T-cell (primary cell): ENCODE results near the gene CCDC7. TPM values are rescaled to one million over a fixed set of nuclear protein-coding genes. Genes with fewer than 3 reads are reported as not detected.
"Not testable (repeated sequence)": the region's sequence is repeated elsewhere in the genome, so short reads cannot be mapped to it uniquely, and the experiment has no call there.

ENCODE experiments used
- ATAC-seq, 4 experiments: fragments of 200-7000 bp in 3 of 4; fragments of 150-1000 bp in 1 of 4; cut with Tn5 transposase; replicated peaks in 1 of 4; 1 replicate in 3 of 4; 2 replicates in 1 of 4; pipeline ENCODE4 v1.10.0; 2021; ENCODE audit warnings: moderate library complexity in 3 of 4, mild to moderate bottlenecking in 2 of 4, moderate number of reproducible peaks in 1 of 4
- CTCF ChIA-PET, 2 donors: fragments of 300-600 bp; sonication (Branson Sonifier 250); formaldehyde crosslinking; loops; one replicate each; lab custom pipeline; 2022; ENCODE audit warnings: antibody characterized with exemption in 2 of 2; lab: Charles Lee
- POLR2A ChIA-PET, 2 donors: fragments of 300-600 bp; sonication (Branson Sonifier 250); formaldehyde crosslinking; loops; one replicate each; lab custom pipeline; 2022; ENCODE audit warnings: antibody characterized with exemption in 2 of 2; lab: Charles Lee
- DNase-seq, 35 experiments: peaks; one replicate each; pipeline versions ENCODE4 v3.0.0 to v3.0.0-alpha.2; 2013 to 2023
- H3K27ac ChIP-seq: one replicate; pipeline ENCODE4 v1.5.1; 2013; ENCODE audit warnings: low read length
- H3K27me3 ChIP-seq, 2 experiments: replicated peaks in 1 of 2; 1 replicate in 1 of 2; 2 replicates in 1 of 2; pipeline versions ENCODE4 v1.6.1 to v1.7.0; 2013; ENCODE audit warnings: low read length in 1 of 2, mixed read lengths in 1 of 2; ENCODE audit not compliant: control insufficient read depth in 2 of 2, insufficient read depth in 2 of 2; ENCODE audit errors: extremely low read depth in 1 of 2
- H3K36me3 ChIP-seq, 2 donors: 1 replicate in 1 of 2; 2 replicates in 1 of 2; pipeline versions ENCODE4 v1.6.1 to v1.7.0; 2013; ENCODE audit warnings: low read length in 1 of 2; ENCODE audit not compliant: control insufficient read depth in 2 of 2, insufficient read depth in 1 of 2; ENCODE audit errors: extremely low read depth in 1 of 2
- H3K4me1 ChIP-seq, 2 experiments: 1 replicate in 1 of 2; 2 replicates in 1 of 2; pipeline versions ENCODE4 v1.6.1 to v1.7.0; 2013; ENCODE audit warnings: low read length in 2 of 2, mixed read lengths in 1 of 2; ENCODE audit not compliant: insufficient read depth in 2 of 2, control insufficient read depth in 1 of 2; ENCODE audit errors: extremely low read depth in 1 of 2
- H3K4me3 ChIP-seq, 2 donors: 1 replicate in 1 of 2; 2 replicates in 1 of 2; pipeline versions ENCODE4 v1.5.1 to v1.7.0; 2013; ENCODE audit warnings: mild to moderate bottlenecking in 2 of 2, low read length in 1 of 2, moderate library complexity in 1 of 2; ENCODE audit not compliant: control insufficient read depth in 1 of 2; ENCODE audit errors: extremely low read depth in 1 of 2
- H3K9me3 ChIP-seq: 2 replicates; pipeline ENCODE4 v1.7.0; 2013
- H3K27ac Mint-ChIP-seq, 2 donors: one replicate each; pipeline ENCODE4 v1.8.0; 2020 to 2021; ENCODE audit warnings: mild to moderate bottlenecking in 2 of 2, mixed read lengths in 2 of 2
- H3K27me3 Mint-ChIP-seq, 2 donors: one replicate each; pipeline ENCODE4 v1.8.0; 2021 to 2022; ENCODE audit warnings: mixed read lengths in 2 of 2
- H3K36me3 Mint-ChIP-seq: one replicate; pipeline ENCODE4 v1.8.0; 2021; ENCODE audit warnings: mixed read lengths
- H3K4me1 Mint-ChIP-seq, 3 donors: one replicate each; pipeline ENCODE4 v1.8.0; 2020 to 2022; ENCODE audit warnings: mixed read lengths in 3 of 3, mild to moderate bottlenecking in 1 of 3
- H3K4me3 Mint-ChIP-seq, 3 donors: one replicate each; pipeline ENCODE4 v1.8.0; 2020 to 2022; ENCODE audit warnings: mild to moderate bottlenecking in 3 of 3, mixed read lengths in 3 of 3, moderate library complexity in 3 of 3
- H3K9me3 Mint-ChIP-seq, 3 donors: one replicate each; pipeline ENCODE4 v1.8.0; 2020 to 2022; ENCODE audit warnings: mixed read lengths in 3 of 3
- WGBS: methylation state at CpG from one replicate; pipeline ENCODE4 v1.1.5; 2013; ENCODE audit warnings: missing lambda C conversion rate; ENCODE audit not compliant: insufficient coverage; 5-methylcytosine and 5-hydroxymethylcytosine counted together
- total RNA-seq, 35 experiments: library from RNA in 6 of 35; stranded (reverse) in 6 of 35; fragments of 120-200 nt in 1 of 35; gene quantifications; one replicate each; pipeline versions ENCODE4 v1.2.1 to v1.2.4 and lab custom pipeline; 2013 to 2026

Gene CCDC7
- total RNA-seq, 5 donors from 2014 or later (not counting 1 experiment from before 2014, with no cell fraction given) = 48.1 to 74.6 (median 62.1) TPM

- H3K36me3 ChIP-seq = peaks cover 0 to 56% of the 10 kb centered on the region in 2 donors
- H3K9me3 Mint-ChIP-seq, H3K4me3 ChIP-seq, ATAC-seq, H3K9me3 ChIP-seq, H3K27me3 Mint-ChIP-seq, H3K27me3 ChIP-seq, H3K27ac ChIP-seq, H3K27ac Mint-ChIP-seq, H3K4me1 ChIP-seq, DNase-seq, H3K4me3 Mint-ChIP-seq: not testable (repeated sequence)
- peaks cover 0 to 40% (median 5%) of the 10 kb centered on the region in 3 donors for H3K4me1 Mint-ChIP-seq
- ChIA-PET POLR2A (interaction anchor here in 1 of 2 donors (0.5 kb wide), 1 partner anchor 171 kb away, joined by 10 read pairs; no protein-coding TSS in a partner anchor), CTCF (interaction anchor here (0.5 to 0.9 kb wide), 5 partner anchors 29 to 552 kb away, joined by 3 to 7 read pairs (median 4); no protein-coding TSS in a partner anchor)
- no CpG with 5 or more reads among the region's 7 CpGs for WGBS
- H3K36me3 Mint-ChIP-seq = peaks cover 65% of the 10 kb centered on the region
Measured at GRCh38 chr10:32909970-32910369, 464.0 kb downstream of the CCDC7 start.

GRCh38 chr10:32911285-32912016, 465.5 kb downstream of the CCDC7 start:
- Histone ChIP-seq H3K36me3 (peaks cover 0 to 54% of the 10 kb centered on the region in 2 donors), H3K27me3 (no peaks in the 10 kb centered on the region), H3K4me3 (no peak overlapping the region), H3K4me1 (no peaks in the 10 kb centered on the region), H3K27ac (no peak overlapping the region), H3K9me3 (no peaks in the 10 kb centered on the region)
- DNase-seq = no peak
- ChIA-PET CTCF (no interaction called here), POLR2A (no interaction called here)
- peaks cover 71% of the 10 kb centered on the region for H3K36me3 Mint-ChIP-seq
- no peaks in the 10 kb centered on the region for H3K27me3 Mint-ChIP-seq
- no peak for ATAC-seq
- 97% methylated on average over 4 of the region's 11 CpGs for WGBS
- H3K4me3 Mint-ChIP-seq = no peak overlapping the region
- H3K4me1 Mint-ChIP-seq = peaks cover 0 to 50% (median 9%) of the 10 kb centered on the region in 3 donors
- no peaks in the 10 kb centered on the region for H3K9me3 Mint-ChIP-seq
- no peak overlapping the region for H3K27ac Mint-ChIP-seq

- POLR2A ChIA-PET, H3K27ac ChIP-seq, H3K27ac Mint-ChIP-seq, ATAC-seq, H3K27me3 Mint-ChIP-seq, H3K9me3 Mint-ChIP-seq, H3K27me3 ChIP-seq, H3K4me3 Mint-ChIP-seq, H3K4me1 ChIP-seq, DNase-seq, H3K9me3 ChIP-seq, H3K4me3 ChIP-seq: not testable (repeated sequence)
- no CpG with 5 or more reads among the region's 5 CpGs for WGBS
- H3K36me3 ChIP-seq = peaks cover 0 to 31% of the 10 kb centered on the region in 2 donors
- peaks cover 0 to 49% (median 15%) of the 10 kb centered on the region in 3 donors for H3K4me1 Mint-ChIP-seq
- peaks cover 80% of the 10 kb centered on the region for H3K36me3 Mint-ChIP-seq
- CTCF ChIA-PET = interaction anchor here in 1 of 2 donors (0.6 kb wide), 1 partner anchor 250 kb away, joined by 4 read pairs; no protein-coding TSS in a partner anchor
Measured at GRCh38 chr10:32917817-32918216, 471.9 kb downstream of the CCDC7 start.

GRCh38 chr10:32922170-32922569, 476.2 kb downstream of the CCDC7 start:
- Mint-ChIP-seq H3K27me3 (no peaks in the 10 kb centered on the region), H3K4me3 (no peak overlapping the region), H3K4me1 (peaks cover 13 to 46% (median 20%) of the 10 kb centered on the region in 3 donors), H3K27ac (no peak overlapping the region), H3K9me3 (peaks cover 0 to 4% (median 0%) of the 10 kb centered on the region in 3 donors), H3K36me3 (peaks cover 81% of the 10 kb centered on the region)
- ATAC-seq = no peak
- WGBS = no CpG with 5 or more reads among the region's 2 CpGs
- Histone ChIP-seq H3K4me1 (no peaks in the 10 kb centered on the region), H3K27me3 (no peaks in the 10 kb centered on the region), H3K9me3 (no peaks in the 10 kb centered on the region), H3K36me3 (peaks cover 2 to 69% of the 10 kb centered on the region in 2 donors), H3K27ac (no peak overlapping the region), H3K4me3 (no peak overlapping the region)
- DNase-seq = no peak
- ChIA-PET POLR2A (no interaction called here), CTCF (no interaction called here)

GRCh38 chr10:32923134-32923533, 477.2 kb downstream of the CCDC7 start:
- no CpG with 5 or more reads among the region's 2 CpGs for WGBS
- H3K4me1 Mint-ChIP-seq = peaks cover 13 to 48% (median 22%) of the 10 kb centered on the region in 3 donors
- Histone ChIP-seq H3K27me3 (no peaks in the 10 kb centered on the region), H3K4me3 (no peak overlapping the region), H3K27ac (no peak overlapping the region), H3K4me1 (no peaks in the 10 kb centered on the region), H3K36me3 (peaks cover 7 to 77% of the 10 kb centered on the region in 2 donors), H3K9me3 (no peaks in the 10 kb centered on the region)
- peaks cover 79% of the 10 kb centered on the region for H3K36me3 Mint-ChIP-seq
- peaks cover 0 to 4% (median 0%) of the 10 kb centered on the region in 3 donors for H3K9me3 Mint-ChIP-seq
- ATAC-seq (no peak), DNase-seq (no peak)
- no peak overlapping the region for H3K4me3 Mint-ChIP-seq
- ChIA-PET POLR2A (no interaction called here), CTCF (interaction anchor here in 1 of 2 donors (0.6 kb wide), 1 partner anchor 74 kb away, joined by 3 read pairs; no protein-coding TSS in a partner anchor)
- H3K27me3 Mint-ChIP-seq = no peaks in the 10 kb centered on the region
- peak overlapping the region; percentile 78 to 79 for H3K27ac Mint-ChIP-seq

- peak in 2 of 4 experiments; percentile 37 to 56 for ATAC-seq
- no peaks in the 10 kb centered on the region for H3K27me3 Mint-ChIP-seq
Measured at GRCh38 chr10:32923849-32924248, 477.9 kb downstream of the CCDC7 start.

More at GRCh38 chr10:32923849-32924248, 477.9 kb downstream of the CCDC7 start:
- peaks cover 16 to 52% (median 26%) of the 10 kb centered on the region in 3 donors for H3K4me1 Mint-ChIP-seq
- no CpG with 5 or more reads among the region's 2 CpGs for WGBS
- no peaks in the 10 kb centered on the region for H3K4me1 ChIP-seq
- H3K4me3 ChIP-seq = no peak overlapping the region
- peaks cover 8 to 74% of the 10 kb centered on the region in 2 donors for H3K36me3 ChIP-seq
- no peak overlapping the region for H3K27ac ChIP-seq
- no peaks in the 10 kb centered on the region for H3K27me3 ChIP-seq
- ChIA-PET POLR2A (no interaction called here), CTCF (interaction anchor here in 1 of 2 donors (0.6 kb wide), 1 partner anchor 73 kb away, joined by 3 read pairs; no protein-coding TSS in a partner anchor)
- no peak for DNase-seq
- peak overlapping the region; percentile 79 to 81 for H3K27ac Mint-ChIP-seq
- H3K9me3 ChIP-seq = no peaks in the 10 kb centered on the region
- H3K36me3 Mint-ChIP-seq = peaks cover 81% of the 10 kb centered on the region
- H3K4me3 Mint-ChIP-seq = no peak overlapping the region
- H3K9me3 Mint-ChIP-seq = peaks cover 0 to 4% (median 0%) of the 10 kb centered on the region in 3 donors
